NOMO-1 (cell line): Measurements from ENCODE around the gene SLC38A11.

Source experiments
- DNase-seq, 2 experiments: peaks; one replicate each; lab custom pipeline; 2025; ENCODE audit not compliant: unreplicated experiment in 2 of 2; lab: John Stamatoyannopoulos, UW

Gene SLC38A11

GRCh38 chr2:164972216-164972615, 16.9 kb upstream of the SLC38A11 start:
- DNase-seq: no peak

- no peak for DNase-seq
These were observed 14.8 kb upstream of the SLC38A11 start for GRCh38 chr2:164969909-164970690.

GRCh38 chr2:164967781-164968228, 12.5 kb upstream of the SLC38A11 start:
- no peak for DNase-seq

- DNase-seq: no peak
These were observed 12.0 kb upstream of the SLC38A11 start for GRCh38 chr2:164967361-164967760.

GRCh38 chr2:164964700-164965099, 9.4 kb upstream of the SLC38A11 start:
- DNase-seq: peak; percentile 65 to 93

GRCh38 chr2:164960159-164960558, 4.8 kb upstream of the SLC38A11 start:
- DNase-seq: no peak

GRCh38 chr2:164954186-164954585, 1.1 kb downstream of the SLC38A11 start:
- DNase-seq: no peak

GRCh38 chr2:164953279-164953678, 2.0 kb downstream of the SLC38A11 start:
- no peak for DNase-seq

GRCh38 chr2:164952057-164952702, 3.1 kb downstream of the SLC38A11 start:
- peak in 1 of 2 experiments; percentile 36 for DNase-seq

GRCh38 chr2:164948540-164948939, 6.8 kb downstream of the SLC38A11 start:
- DNase-seq: peak; percentile 68 to 75

- DNase-seq: no peak
These were observed 8.0 kb downstream of the SLC38A11 start for GRCh38 chr2:164947281-164947680.

- DNase-seq: no peak
These were observed 12.0 kb downstream of the SLC38A11 start for GRCh38 chr2:164943289-164943688.

- no peak for DNase-seq
These were observed 17.4 kb downstream of the SLC38A11 start for GRCh38 chr2:164937864-164938401.

- no peak for DNase-seq
These were observed 19.9 kb downstream of the SLC38A11 start for GRCh38 chr2:164935118-164936101.

GRCh38 chr2:164934401-164935117, 20.8 kb downstream of the SLC38A11 start:
- peak in 1 of 2 experiments; percentile 72 for DNase-seq

GRCh38 chr2:164933671-164934189, 21.6 kb downstream of the SLC38A11 start:
- no peak for DNase-seq

GRCh38 chr2:164932377-164932776, 22.9 kb downstream of the SLC38A11 start:
- DNase-seq: no peak

GRCh38 chr2:164928101-164928673, 27.1 kb downstream of the SLC38A11 start:
- no peak for DNase-seq

GRCh38 chr2:164922134-164922533, 33.2 kb downstream of the SLC38A11 start:
- DNase-seq: no peak
